T-helper 2 cell treated with Interferon-gamma antibody and Interleukin-4, amounts not matched to agents 5 μg/mL and 100 μg/mL, for 36 hours (primary cell): Measurements from ENCODE around the gene HOXD10.

ENCODE experiments used
- DNase-seq: peaks from one replicate; pipeline ENCODE4 v3.0.0; 2021; ENCODE audit warnings: low spot score
- H3K27ac Mint-ChIP-seq: one replicate; pipeline ENCODE4 v1.8.0; 2021; ENCODE audit warnings: mild to moderate bottlenecking, mixed read lengths
- H3K27me3 Mint-ChIP-seq: one replicate; pipeline ENCODE4 v1.8.0; 2021; ENCODE audit warnings: low read depth, mixed read lengths
- H3K36me3 Mint-ChIP-seq: one replicate; pipeline ENCODE4 v1.8.0; 2021; ENCODE audit warnings: low read depth, mixed read lengths
- H3K4me1 Mint-ChIP-seq: one replicate; pipeline ENCODE4 v1.8.0; 2021; ENCODE audit warnings: low read depth, mixed read lengths
- H3K4me3 Mint-ChIP-seq: one replicate; pipeline ENCODE4 v1.8.0; 2022; ENCODE audit warnings: mild to moderate bottlenecking, moderate library complexity, mixed read lengths
- H3K9me3 Mint-ChIP-seq: one replicate; pipeline ENCODE4 v1.8.0; 2021; ENCODE audit warnings: mixed read lengths

Gene HOXD10

DNA sequence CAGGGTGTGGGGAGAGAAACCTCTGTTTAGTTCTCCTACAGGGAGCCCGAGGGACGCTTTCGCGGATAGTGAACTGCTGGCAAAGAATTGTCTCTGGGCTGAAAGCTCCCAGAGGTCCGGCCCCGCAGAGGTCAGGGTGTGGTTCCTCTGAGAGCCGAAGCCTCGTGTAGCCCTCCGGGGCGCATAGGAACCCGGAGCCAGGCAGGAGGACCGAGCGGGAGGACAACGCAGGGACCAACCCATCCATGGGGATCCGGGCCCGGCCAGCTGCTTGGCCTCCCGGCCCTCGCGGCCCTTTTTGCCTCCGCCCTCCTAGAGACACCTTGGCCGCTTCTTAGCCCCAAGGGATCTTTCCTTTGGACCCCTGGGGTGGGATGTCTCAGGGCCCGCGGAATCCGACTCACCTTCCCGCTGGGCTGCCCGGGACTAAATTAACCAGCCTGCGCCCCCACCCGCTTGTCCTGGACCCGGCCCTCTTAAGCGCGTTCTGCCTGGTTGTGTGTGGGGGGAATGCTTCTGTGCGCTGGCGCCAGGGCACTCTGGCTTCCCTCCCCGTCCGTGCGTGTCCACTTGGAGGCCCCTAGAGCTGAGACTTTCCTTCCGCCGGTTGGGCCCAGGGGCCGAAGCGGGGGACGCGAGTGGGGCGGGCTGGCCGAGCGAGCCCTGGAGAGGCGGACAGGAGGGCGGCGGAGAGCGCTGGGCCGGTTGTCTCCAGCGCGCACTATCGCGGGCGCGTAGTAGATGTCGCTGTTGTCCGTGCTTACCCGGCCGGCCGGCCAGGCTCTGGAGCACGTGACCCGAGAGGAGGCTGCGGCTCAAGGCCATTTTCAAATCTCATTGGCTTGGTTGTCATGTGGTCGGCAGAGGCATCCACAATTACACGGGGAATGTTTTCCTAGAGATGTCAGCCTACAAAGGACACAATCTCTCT lies at the start of gene HOXD10:
HOXD10 (plus strand) TSS at position 896 of the 931 bp plus-strand sequence. CDS start 56 bp downstream, outside the sequence.
- H3K36me3 Mint-ChIP-seq, result peaks cover 3% of the 10 kb centered on the region
- H3K4me1 Mint-ChIP-seq, result peaks cover 3% of the 10 kb centered on the region
- DNase-seq, result no peak
- peaks cover 93% of the 10 kb centered on the region for H3K27me3 Mint-ChIP-seq
- no peak within 1 kb of the TSS for H3K4me3 Mint-ChIP-seq
- H3K9me3 Mint-ChIP-seq, result no peaks in the 10 kb centered on the region
- peak within 1 kb of the TSS; percentile 21 for H3K27ac Mint-ChIP-seq

DNA sequence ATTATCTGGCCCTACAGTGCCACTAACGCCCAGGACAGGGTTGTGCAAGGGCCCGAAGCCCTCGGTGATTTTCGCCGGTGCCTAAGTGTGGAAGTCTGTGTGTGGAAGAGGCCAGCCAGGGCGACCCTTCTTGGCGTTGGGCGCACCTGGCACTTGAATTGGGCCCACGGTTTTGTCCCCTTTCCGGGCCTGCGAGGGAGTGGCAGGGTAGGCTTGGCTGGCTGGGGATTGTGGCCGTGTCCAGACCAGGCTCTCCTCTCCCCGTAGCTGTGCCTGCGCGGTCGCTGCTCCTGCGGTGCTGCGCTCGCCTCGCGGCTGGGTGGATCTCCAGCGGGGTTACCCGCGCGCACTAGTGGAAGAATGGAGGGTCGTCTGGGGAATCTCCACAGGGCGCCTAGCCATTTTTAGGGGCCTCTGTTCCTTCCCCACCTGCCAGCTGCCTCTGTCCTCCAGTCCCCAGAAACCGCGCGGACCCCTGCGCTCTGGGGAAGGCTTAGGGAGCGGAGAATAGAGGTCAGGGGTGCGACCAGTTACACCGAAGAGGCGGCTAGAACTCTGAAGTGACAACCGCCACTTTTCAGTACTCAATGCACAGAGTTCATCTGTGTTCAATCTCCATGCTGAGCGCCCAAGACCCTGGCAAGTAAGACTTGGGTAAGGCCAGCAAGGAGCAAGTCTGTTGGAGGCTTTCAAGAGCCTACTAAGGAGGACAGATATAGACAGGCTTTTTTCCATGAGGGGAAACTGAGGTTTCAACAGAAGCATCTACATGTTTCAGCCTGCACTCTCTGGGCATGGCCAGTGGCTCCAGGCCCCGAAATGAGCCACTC lies 48.8 kb upstream of the HOXD10 start:
- H3K36me3 Mint-ChIP-seq, result no peaks in the 10 kb centered on the region
- H3K4me1 Mint-ChIP-seq, result peaks cover 3% of the 10 kb centered on the region
- no peak overlapping the region for H3K4me3 Mint-ChIP-seq
- no peak overlapping the region for H3K27ac Mint-ChIP-seq
- H3K27me3 Mint-ChIP-seq, result peaks cover 97% of the 10 kb centered on the region
- no peak for DNase-seq
- H3K9me3 Mint-ChIP-seq, result no peaks in the 10 kb centered on the region

DNA sequence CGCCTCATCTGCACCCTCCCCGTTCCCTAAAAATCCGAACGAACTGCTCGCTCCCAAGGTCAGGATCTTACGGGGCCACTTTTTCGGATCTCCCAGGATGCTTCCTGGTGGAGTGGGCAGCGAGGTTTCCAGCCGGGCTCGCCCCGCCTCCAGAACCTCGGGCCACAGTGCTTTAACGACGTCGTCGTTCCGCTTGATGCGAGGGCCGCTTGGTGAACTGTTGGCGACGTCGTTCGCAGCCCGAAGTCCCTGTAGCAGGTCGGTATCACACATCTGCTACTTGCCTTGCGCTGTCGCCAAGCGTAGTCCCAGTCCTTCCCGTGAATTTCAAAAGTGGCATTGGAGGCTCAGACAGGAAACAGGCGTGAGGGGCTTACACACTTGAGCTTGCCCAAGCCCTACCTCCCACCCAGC lies 48.2 kb upstream of the HOXD10 start:
- Mint-ChIP-seq H3K27ac (no peak overlapping the region), H3K36me3 (no peaks in the 10 kb centered on the region), H3K4me1 (peaks cover 3% of the 10 kb centered on the region), H3K4me3 (no peak overlapping the region), H3K9me3 (no peaks in the 10 kb centered on the region), H3K27me3 (peaks cover 98% of the 10 kb centered on the region)
- no peak for DNase-seq

DNA sequence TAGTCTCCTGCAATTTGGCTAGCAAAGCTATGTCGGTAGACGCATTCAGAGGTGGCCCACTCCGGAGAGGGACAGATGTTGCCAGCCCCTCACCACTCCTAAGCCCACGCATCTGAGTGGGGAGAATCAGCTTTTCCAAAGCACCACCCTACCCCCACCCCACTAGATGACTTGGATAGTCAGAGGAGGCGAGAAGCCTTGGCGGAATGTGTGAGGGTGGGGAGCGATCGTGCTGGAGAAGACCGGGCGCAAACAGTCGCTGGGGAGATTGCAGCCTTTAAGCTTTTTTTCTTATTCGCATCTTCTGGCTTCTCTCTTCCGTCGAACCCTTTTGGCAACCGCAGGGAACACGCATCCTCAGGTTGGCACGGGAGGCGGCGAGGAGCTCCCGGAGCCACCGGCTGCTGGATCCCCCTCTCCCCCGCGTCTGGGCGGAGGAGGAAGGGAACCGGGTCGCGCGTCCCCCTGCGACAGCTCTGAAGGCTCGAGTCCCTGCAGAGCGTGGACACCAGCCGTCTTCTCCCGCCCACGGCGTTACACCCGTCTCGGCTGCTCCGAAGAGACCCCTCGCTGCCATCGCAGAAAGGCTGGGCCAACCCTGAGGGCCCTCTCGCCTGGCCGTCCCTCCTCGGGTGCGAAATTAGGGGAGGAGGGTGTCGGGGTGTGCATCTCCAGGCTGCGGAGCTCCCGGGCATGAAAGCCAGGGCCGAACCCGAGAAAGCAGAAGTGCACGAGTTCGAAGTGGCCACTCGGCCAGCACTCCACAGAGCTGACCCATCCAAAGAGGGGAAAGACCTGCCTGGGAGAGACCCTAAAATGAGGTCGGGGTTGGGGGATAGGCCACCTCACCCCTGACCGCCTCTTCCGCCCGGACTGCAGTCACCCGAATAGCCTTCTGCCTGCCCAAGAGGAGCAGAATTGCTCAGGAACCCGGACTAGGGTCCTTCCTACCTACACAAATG lies 45.0 kb upstream of the HOXD10 start:
- H3K9me3 Mint-ChIP-seq, result no peaks in the 10 kb centered on the region
- no peak for DNase-seq
- H3K36me3 Mint-ChIP-seq, result no peaks in the 10 kb centered on the region
- no peak overlapping the region for H3K27ac Mint-ChIP-seq
- H3K4me1 Mint-ChIP-seq, result no peaks in the 10 kb centered on the region
- no peak overlapping the region for H3K4me3 Mint-ChIP-seq
- peaks cover 97% of the 10 kb centered on the region for H3K27me3 Mint-ChIP-seq

DNA sequence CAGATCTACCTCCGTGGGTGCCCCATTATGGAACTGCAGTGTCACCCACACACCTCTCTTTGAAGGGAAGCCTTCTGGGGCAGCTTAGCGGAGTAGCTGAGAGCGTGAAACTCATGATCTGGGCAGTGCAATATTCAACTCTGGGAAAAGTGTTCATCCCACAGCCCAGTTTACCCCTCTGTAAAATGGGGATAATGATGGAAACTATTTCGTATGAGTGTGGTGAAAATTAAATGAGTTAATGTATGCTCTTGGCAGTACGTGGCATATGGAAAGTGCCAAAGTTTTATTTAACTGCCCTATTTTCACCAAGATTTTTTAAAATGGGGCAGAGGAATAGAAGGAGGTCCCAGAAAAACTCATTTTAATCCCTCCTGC lies 44.3 kb upstream of the HOXD10 start:
- H3K36me3 Mint-ChIP-seq, result no peaks in the 10 kb centered on the region
- no peak overlapping the region for H3K27ac Mint-ChIP-seq
- H3K4me1 Mint-ChIP-seq, result no peaks in the 10 kb centered on the region
- no peaks in the 10 kb centered on the region for H3K9me3 Mint-ChIP-seq
- peaks cover 97% of the 10 kb centered on the region for H3K27me3 Mint-ChIP-seq
- H3K4me3 Mint-ChIP-seq, result no peak overlapping the region
- no peak for DNase-seq

DNA sequence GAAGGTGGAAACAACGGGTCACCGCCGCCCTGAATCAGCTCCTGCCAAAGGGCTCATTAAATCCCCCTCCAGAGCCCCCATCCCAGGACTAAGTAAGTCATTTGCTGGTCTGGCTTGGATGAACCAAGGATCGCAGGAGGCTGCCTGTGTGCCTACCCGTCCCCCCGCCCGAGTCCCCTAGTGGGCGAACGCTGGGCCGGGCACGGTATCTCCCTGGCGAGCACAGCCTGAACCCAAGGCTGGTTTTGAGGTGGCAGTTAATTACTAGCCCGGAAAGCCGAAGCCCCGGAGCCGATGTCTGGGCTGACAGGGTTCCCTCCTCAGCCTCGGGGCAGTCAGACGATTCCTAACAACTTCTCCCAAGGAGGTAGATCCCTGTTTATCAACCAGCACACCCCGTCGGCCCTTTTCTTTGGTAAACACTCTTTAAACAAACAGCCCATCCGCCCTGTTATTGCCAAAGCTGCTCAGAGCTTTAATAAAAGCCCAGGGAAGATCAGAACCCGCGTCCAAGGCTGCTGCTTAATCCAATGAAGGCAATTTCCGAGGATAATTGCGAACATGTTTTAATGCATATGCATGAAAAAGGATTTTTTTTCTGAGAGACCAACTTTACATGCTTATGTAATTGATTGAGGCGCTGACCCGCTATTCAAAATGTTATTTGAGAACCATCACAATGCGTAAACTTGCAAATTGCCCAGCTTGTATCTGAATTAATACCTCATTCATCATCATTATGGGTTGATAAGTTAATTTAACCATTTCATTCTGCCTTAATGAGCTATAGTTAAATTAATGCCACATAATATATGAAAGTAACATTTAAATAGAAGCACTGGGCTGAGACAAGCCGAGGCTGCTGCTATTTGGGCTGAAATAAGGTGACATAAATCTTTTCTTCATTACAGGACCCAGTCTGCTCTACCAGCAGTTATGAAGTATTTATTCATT lies 43.4 kb upstream of the HOXD10 start:
- H3K4me3 Mint-ChIP-seq, result no peak overlapping the region

DNA sequence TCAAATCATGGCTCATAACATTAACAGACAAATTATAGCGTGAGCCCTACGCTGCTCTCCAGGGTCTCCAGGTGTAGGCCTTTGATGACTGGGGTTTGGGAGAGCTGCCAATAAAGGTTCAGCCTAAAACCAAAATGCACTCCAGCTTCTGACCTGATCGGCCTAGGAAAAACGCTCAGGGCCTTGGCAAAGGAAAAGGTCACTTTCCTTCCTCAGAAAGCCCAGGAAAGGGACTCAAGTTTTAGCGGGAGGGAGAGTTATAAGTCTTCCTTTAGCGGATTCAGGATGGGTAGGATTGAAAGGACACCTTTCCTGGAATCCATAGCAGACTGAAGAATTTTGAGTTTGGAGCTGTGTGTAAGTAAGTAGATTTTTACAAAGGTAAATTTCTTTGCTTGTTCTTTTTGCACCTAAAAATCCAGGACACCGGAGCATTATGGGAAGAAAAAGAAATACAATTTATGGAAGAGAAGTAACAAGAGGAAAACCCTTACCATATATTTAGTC lies 41.6 kb upstream of the HOXD10 start:
- no peak overlapping the region for H3K4me3 Mint-ChIP-seq
- peaks cover 7% of the 10 kb centered on the region for H3K9me3 Mint-ChIP-seq

More for the DNA sequence above, 43.4 kb upstream of the HOXD10 start:
- Mint-ChIP-seq H3K9me3 (no peaks in the 10 kb centered on the region), H3K36me3 (no peaks in the 10 kb centered on the region), H3K4me1 (no peaks in the 10 kb centered on the region), H3K27me3 (peaks cover 91% of the 10 kb centered on the region), H3K27ac (no peak overlapping the region)
- DNase-seq, result no peak

DNA sequence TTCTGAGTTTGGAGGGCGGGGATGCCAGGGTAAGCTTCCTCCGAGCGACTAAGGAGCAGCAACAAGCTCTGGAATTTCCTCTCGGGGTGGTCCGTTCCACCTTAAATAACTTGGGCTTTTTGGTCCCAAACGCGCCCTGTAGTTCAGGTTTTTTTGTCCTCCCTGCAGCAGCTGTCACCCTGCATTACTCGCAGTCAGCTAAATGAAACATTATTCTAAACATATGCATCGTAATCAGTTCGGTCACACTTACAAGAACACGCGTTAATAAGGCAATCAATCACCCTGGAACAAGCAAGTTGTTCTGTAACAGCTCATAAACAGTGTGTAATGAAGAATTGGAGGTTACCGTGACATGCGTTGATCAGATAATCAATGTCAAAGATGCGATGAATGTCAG lies 41.1 kb upstream of the HOXD10 start:
- H3K36me3 Mint-ChIP-seq, result peaks cover 5% of the 10 kb centered on the region
- no peak for DNase-seq
- no peak overlapping the region for H3K4me3 Mint-ChIP-seq
- peaks cover 84% of the 10 kb centered on the region for H3K27me3 Mint-ChIP-seq
- peaks cover 7% of the 10 kb centered on the region for H3K9me3 Mint-ChIP-seq
- H3K4me1 Mint-ChIP-seq, result peaks cover 10% of the 10 kb centered on the region
- no peak overlapping the region for H3K27ac Mint-ChIP-seq

More for the DNA sequence above, 41.6 kb upstream of the HOXD10 start:
- peaks cover 89% of the 10 kb centered on the region for H3K27me3 Mint-ChIP-seq
- peaks cover 10% of the 10 kb centered on the region for H3K4me1 Mint-ChIP-seq
- H3K27ac Mint-ChIP-seq, result no peak overlapping the region
- DNase-seq, result no peak
- peaks cover 5% of the 10 kb centered on the region for H3K36me3 Mint-ChIP-seq

DNA sequence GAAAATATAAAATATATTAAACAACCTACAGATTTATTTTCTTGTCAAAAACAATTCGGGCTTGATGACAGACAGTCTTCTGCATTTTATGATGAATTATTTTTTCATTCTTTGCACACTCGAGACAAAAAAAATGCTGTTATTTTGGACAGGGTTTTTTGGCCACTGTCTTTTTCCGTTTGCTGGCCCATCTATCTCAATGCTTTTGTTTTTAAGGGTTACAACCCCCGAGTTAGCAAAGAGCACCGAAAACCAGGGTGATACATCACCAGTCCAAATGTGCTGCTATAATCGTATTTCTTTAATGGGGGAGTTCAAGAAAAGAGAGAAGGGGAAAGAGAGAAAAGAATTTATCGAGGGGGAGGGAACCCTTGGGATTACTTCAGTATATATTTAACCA lies 40.5 kb upstream of the HOXD10 start:
- Mint-ChIP-seq H3K9me3 (peaks cover 7% of the 10 kb centered on the region), H3K27ac (no peak overlapping the region), H3K4me3 (no peak overlapping the region), H3K36me3 (peaks cover 6% of the 10 kb centered on the region), H3K27me3 (peaks cover 83% of the 10 kb centered on the region), H3K4me1 (peaks cover 10% of the 10 kb centered on the region)
- no peak for DNase-seq

DNA sequence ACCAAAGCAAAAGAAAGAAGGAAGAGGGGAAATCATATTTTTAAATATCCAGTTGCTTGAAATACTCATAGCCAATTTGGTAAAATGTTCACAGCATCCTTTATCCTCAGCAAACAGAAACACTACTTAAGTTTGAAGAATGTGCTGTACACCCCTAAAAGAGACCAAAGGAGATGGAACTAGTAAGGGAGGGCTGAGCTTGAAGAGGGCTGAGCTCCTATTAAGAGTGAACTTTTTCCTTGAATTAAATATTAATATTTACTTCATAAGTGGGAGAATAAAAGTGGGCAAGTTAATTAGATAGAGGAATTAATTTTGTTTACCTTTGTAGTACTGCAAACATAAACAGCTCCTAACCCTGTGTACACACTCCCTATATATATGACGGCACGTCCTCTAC lies 39.8 kb upstream of the HOXD10 start:
- no peak overlapping the region for H3K4me3 Mint-ChIP-seq
- peaks cover 7% of the 10 kb centered on the region for H3K9me3 Mint-ChIP-seq
- peaks cover 83% of the 10 kb centered on the region for H3K27me3 Mint-ChIP-seq
- no peak overlapping the region for H3K27ac Mint-ChIP-seq
- no peak for DNase-seq
- H3K4me1 Mint-ChIP-seq, result peaks cover 10% of the 10 kb centered on the region
- H3K36me3 Mint-ChIP-seq, result peaks cover 10% of the 10 kb centered on the region

DNA sequence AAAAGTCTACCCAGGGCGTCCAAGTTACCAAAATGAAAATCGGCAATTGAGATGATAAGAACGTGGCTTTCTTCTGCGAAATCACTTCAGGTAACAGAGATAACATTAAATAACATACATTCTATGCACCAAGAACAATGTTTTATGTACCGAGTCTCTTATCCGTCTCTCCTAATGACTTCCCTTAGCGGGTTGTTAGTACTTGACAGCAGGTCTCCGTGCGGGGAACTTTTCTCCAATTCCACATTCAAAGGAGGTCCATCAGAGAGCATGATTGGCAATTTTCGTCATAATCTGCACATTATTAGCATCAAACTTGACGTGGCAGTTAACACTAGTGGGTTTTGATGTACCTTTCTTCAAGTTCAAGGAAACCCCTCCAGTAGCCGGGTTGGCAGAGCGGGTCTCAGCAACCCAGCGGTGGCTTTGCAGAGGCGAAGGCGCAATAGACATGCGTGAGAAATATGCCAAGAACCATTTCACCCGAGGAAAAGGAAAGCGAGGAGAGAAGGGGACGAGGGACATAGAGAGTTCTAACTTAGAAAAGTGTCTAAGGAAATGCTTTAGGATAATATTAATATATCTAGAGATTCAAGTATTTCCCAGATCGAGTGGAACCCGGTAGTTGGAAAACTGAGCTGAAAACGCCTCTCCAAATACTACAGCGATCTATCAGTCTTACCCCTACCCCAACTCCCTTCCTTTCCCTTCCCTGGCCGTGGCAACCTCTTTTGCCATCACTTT lies 37.9 kb upstream of the HOXD10 start:
- Mint-ChIP-seq H3K4me3 (peak overlapping the region; percentile 64), H3K4me1 (peaks cover 13% of the 10 kb centered on the region), H3K36me3 (peaks cover 10% of the 10 kb centered on the region), H3K9me3 (peaks cover 7% of the 10 kb centered on the region), H3K27ac (peak overlapping the region; percentile 87), H3K27me3 (peaks cover 82% of the 10 kb centered on the region)
- no peak for DNase-seq

DNA sequence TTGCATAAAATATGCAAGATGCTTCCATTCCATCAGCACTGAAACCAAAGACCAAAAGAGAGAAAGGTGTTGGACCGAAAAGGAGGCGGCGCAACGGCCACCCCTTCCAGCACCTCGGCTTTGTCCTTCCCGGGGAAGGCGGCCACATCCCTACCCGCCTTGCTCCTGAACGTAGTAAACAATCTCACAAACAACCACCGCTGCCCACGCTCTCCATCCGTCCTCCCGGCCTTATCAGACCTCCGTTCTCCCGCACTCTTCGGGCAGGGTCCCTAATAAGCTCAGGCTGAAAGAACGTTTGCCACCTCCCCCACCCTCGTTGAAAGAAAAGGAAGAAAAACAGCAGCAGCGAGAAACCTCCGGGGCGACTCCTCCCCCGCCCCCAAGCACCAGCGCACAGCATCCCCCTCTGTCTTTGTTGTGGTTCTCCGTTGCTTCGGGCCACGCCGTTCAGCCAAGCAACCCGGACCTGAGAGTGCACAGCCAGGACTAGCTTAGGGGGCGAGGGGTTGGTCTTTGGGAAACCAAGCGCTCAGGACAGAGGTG lies 37.2 kb upstream of the HOXD10 start:
- Mint-ChIP-seq H3K36me3 (peaks cover 10% of the 10 kb centered on the region), H3K27me3 (peaks cover 81% of the 10 kb centered on the region), H3K4me3 (peak overlapping the region; percentile 64), H3K27ac (peak overlapping the region; percentile 87), H3K4me1 (peaks cover 13% of the 10 kb centered on the region), H3K9me3 (peaks cover 7% of the 10 kb centered on the region)
- no peak for DNase-seq
